ENCODE results near the gene DPP4. TPM values are rescaled to one million over a fixed set of nuclear protein-coding genes. Genes with fewer than 3 reads are reported as not detected.

DPP4 gene
- total RNA-seq, 6 experiments from 2014 or later: 17.8 to 39.8 (median 26.3) TPM

DNA sequence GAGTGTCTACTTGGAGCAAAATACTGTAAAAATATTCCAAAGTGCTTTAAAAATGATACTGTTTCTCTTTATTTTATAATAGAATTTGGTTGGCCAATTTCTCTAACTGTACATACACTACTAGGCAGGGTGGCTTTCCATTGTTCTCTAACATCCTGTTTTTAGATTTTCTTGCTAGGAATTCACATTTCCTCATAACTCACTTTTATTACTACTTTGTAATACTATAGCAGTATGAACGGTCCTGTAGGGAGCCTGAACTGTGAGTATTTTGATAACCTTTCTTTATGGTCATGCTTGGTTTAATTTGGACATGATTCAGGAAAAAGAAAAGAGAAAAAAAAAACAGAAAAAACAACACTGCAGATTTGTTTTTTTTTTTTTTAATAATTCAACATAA, 40.3 kb upstream of the DPP4 start:
- no peaks in the 10 kb centered on the region for H3K9me3 ChIP-seq
- WGBS (ENCODE audit: insufficient coverage, low coverage, low lambda C conversion rate, missing lambda C conversion rate): 5% methylated on average over 1 of the region's 1 CpG
- peaks cover 0 to 32% (median 6%) of the 10 kb centered on the region in 4 donors for H3K4me1 ChIP-seq
- intact Hi-C loops (cut with DNase I): no loop called here
- H3K36me3 ChIP-seq: no peaks in the 10 kb centered on the region
- no peaks in the 10 kb centered on the region for H3K27me3 ChIP-seq
- TF ChIP-seq, protein P1, sequence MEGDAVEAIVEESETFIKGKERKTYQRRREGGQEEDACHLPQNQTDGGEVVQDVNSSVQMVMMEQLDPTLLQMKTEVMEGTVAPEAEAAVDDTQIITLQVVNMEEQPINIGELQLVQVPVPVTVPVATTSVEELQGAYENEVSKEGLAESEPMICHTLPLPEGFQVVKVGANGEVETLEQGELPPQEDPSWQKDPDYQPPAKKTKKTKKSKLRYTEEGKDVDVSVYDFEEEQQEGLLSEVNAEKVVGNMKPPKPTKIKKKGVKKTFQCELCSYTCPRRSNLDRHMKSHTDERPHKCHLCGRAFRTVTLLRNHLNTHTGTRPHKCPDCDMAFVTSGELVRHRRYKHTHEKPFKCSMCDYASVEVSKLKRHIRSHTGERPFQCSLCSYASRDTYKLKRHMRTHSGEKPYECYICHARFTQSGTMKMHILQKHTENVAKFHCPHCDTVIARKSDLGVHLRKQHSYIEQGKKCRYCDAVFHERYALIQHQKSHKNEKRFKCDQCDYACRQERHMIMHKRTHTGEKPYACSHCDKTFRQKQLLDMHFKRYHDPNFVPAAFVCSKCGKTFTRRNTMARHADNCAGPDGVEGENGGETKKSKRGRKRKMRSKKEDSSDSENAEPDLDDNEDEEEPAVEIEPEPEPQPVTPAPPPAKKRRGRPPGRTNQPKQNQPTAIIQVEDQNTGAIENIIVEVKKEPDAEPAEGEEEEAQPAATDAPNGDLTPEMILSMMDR (IDR thresholded peaks at IDR 0.05): no peak
- no peak for TF ChIP-seq POLR2A (IDR thresholded peaks at IDR 0.05)
- no peak overlapping the region for H3K27ac ChIP-seq
- DNase-seq (no peak), ATAC-seq (peak; percentile 33 to 56 (median 47))
- H3K4me3 ChIP-seq: no peak overlapping the region

GRCh38 chr2:162113776-162114168, 39.8 kb upstream of the DPP4 start:
- H3K27me3 ChIP-seq: no peaks in the 10 kb centered on the region
- H3K27ac ChIP-seq: peak overlapping the region in 1 of 3 donors; percentile 0
- no peaks in the 10 kb centered on the region for H3K9me3 ChIP-seq
- 8% methylated on average over 1 of the region's 1 CpG for WGBS (ENCODE audit: insufficient coverage, low coverage, low lambda C conversion rate, missing lambda C conversion rate)
- TF ChIP-seq, protein P1 (IDR thresholded peaks at IDR 0.05): no peak
- TF ChIP-seq POLR2A (IDR thresholded peaks at IDR 0.05): no peak
- peaks cover 0 to 31% (median 6%) of the 10 kb centered on the region in 4 donors for H3K4me1 ChIP-seq
- no peaks in the 10 kb centered on the region for H3K36me3 ChIP-seq
- DNase-seq (peak in 1 of 3 donors; percentile 69), ATAC-seq (peak; percentile 90 to 97 (median 94))
- intact Hi-C loops (cut with DNase I): no loop called here
- H3K4me3 ChIP-seq: no peak overlapping the region

- DNase-seq: no peak
- peak in 1 of 4 donors; percentile 13 for ATAC-seq
- 67% methylated on average over 3 of the region's 3 CpGs for WGBS (ENCODE audit: insufficient coverage, low coverage, low lambda C conversion rate, missing lambda C conversion rate)
- Histone ChIP-seq H3K27me3 (no peaks in the 10 kb centered on the region), H3K4me3 (no peak overlapping the region), H3K27ac (peak overlapping the region in 1 of 3 donors; percentile 0), H3K4me1 (peaks cover 0 to 26% (median 6%) of the 10 kb centered on the region in 4 donors), H3K36me3 (no peaks in the 10 kb centered on the region), H3K9me3 (no peaks in the 10 kb centered on the region)
- intact Hi-C loops (cut with DNase I): no loop called here
- TF ChIP-seq, protein P1 (IDR thresholded peaks at IDR 0.05): no peak
- no peak for TF ChIP-seq POLR2A (IDR thresholded peaks at IDR 0.05)
Measured at GRCh38 chr2:162113088-162113775, 39.2 kb upstream of the DPP4 start.

DNA sequence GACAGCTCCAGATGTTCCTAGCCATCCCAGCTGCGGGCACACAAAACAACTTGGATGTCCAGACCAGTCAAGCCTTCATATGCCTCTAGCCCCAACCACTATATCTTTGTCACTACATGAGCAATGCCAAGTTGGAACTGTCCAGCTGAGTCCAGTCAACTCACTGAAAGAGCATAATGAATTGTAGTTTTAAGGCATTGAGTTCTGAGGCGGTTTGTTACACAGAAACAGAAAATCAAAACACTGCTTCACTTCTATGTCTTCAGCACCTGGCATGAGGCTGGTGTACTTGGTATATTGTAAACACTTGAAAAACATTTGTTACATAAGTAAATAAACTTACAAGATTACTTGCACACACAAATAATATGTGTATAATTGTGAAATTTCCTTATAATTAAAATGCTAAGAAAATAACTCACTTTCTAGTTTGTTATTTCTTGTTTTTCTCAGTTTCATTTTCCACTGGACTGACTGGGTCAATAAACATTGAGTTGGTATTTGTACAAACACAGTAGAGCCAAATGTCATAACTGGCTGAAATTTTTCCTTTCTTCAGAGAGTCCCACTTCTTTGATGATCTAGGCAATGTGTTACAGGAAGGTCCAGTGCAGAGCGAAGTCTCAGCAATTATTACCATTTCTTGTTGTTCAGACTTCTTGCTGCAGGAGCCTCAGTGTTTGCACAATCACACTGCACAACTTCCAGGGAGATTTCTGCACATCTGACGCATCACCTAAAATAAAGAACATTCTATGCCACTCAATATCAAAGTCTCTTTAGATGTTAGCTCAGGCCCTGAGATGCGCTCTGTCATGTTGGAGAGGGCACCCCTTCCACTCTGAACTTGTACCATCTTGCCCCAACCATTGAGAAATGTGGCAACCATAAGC, 38.2 kb upstream of the DPP4 start:
- Histone ChIP-seq H3K4me1 (peaks cover 0 to 22% (median 6%) of the 10 kb centered on the region in 4 donors), H3K9me3 (no peaks in the 10 kb centered on the region), H3K36me3 (no peaks in the 10 kb centered on the region), H3K27ac (peak overlapping the region in 2 of 3 donors; percentile 13 to 49), H3K4me3 (no peak overlapping the region), H3K27me3 (no peaks in the 10 kb centered on the region)
- DNase-seq: no peak
- no peak for TF ChIP-seq POLR2A (IDR thresholded peaks at IDR 0.05)
- TF ChIP-seq, protein P1 (IDR thresholded peaks at IDR 0.05): no peak
- ATAC-seq: peak; percentile 31 to 57 (median 43)
- WGBS (ENCODE audit: insufficient coverage, low coverage, low lambda C conversion rate, missing lambda C conversion rate): 66% methylated on average over 5 of the region's 5 CpGs
- intact Hi-C loops (cut with DNase I): no loop called here
